ENCODE results near the gene LRFN2.

Gene LRFN2

GRCh38 chr6:40611912-40612311, 24.7 kb upstream of the LRFN2 start:
- H3K4me3 ChIP-seq (ENCODE audit: low read depth, low read length): no peak overlapping the region
- in situ Hi-C loops (cut with HindIII; ENCODE audit: low sequenced_read_pairs): no loop called here
- TF ChIP-seq, protein P1, sequence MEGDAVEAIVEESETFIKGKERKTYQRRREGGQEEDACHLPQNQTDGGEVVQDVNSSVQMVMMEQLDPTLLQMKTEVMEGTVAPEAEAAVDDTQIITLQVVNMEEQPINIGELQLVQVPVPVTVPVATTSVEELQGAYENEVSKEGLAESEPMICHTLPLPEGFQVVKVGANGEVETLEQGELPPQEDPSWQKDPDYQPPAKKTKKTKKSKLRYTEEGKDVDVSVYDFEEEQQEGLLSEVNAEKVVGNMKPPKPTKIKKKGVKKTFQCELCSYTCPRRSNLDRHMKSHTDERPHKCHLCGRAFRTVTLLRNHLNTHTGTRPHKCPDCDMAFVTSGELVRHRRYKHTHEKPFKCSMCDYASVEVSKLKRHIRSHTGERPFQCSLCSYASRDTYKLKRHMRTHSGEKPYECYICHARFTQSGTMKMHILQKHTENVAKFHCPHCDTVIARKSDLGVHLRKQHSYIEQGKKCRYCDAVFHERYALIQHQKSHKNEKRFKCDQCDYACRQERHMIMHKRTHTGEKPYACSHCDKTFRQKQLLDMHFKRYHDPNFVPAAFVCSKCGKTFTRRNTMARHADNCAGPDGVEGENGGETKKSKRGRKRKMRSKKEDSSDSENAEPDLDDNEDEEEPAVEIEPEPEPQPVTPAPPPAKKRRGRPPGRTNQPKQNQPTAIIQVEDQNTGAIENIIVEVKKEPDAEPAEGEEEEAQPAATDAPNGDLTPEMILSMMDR (IDR thresholded peaks at IDR 0.05; ENCODE audit: low read depth, low read length): no peak
- no peak for DNase-seq (ENCODE audit: low read depth, low spot score)

- in situ Hi-C loops (cut with HindIII; ENCODE audit: low sequenced_read_pairs): no loop called here
- H3K4me3 ChIP-seq (ENCODE audit: low read depth, low read length): no peak overlapping the region
- no peak for DNase-seq (ENCODE audit: low read depth, low spot score)
- TF ChIP-seq, protein P1 (IDR thresholded peaks at IDR 0.05; ENCODE audit: low read depth, low read length): no peak
Measured at GRCh38 chr6:40611434-40611833, 24.3 kb upstream of the LRFN2 start.

- TF ChIP-seq, protein P1 (IDR thresholded peaks at IDR 0.05; ENCODE audit: low read depth, low read length): no peak
- in situ Hi-C loops (cut with HindIII; ENCODE audit: low sequenced_read_pairs): no loop called here
- DNase-seq (ENCODE audit: low read depth, low spot score): no peak
- H3K4me3 ChIP-seq (ENCODE audit: low read depth, low read length): no peak overlapping the region
Measured at GRCh38 chr6:40610229-40610628, 23.1 kb upstream of the LRFN2 start.

GRCh38 chr6:40606981-40607380, 19.8 kb upstream of the LRFN2 start:
- DNase-seq (ENCODE audit: low read depth, low spot score): no peak
- TF ChIP-seq, protein P1 (IDR thresholded peaks at IDR 0.05; ENCODE audit: low read depth, low read length): no peak

GRCh38 chr6:40606526-40606925, 19.4 kb upstream of the LRFN2 start:
- DNase-seq (ENCODE audit: low read depth, low spot score): no peak
- H3K4me3 ChIP-seq (ENCODE audit: low read depth, low read length): no peak overlapping the region
- TF ChIP-seq, protein P1 (IDR thresholded peaks at IDR 0.05; ENCODE audit: low read depth, low read length): no peak
- in situ Hi-C loops (cut with HindIII; ENCODE audit: low sequenced_read_pairs): no loop called here

More at GRCh38 chr6:40606981-40607380, 19.8 kb upstream of the LRFN2 start:
- H3K4me3 ChIP-seq (ENCODE audit: low read depth, low read length): no peak overlapping the region
- in situ Hi-C loops (cut with HindIII; ENCODE audit: low sequenced_read_pairs): no loop called here

DNA sequence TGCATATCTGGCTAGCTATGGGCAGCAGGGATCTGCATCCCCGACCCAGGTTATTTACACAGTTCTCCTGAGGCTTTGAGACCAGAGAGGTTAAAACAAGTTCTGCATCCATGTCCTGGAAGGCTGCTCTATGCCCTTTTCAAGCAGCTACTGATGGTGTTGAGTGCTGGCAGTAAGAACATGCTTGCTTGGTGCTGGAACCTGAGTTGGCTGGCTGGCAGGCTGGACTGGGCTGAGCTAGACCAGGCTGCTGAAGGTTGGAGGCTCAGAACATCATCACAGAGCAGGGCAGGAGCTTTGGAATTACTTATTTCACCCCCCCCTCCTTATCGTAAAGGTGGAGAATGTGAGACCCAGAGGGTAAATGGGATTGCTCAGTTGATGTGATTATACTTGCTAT, 16.9 kb upstream of the LRFN2 start:
- TF ChIP-seq, protein P1 (IDR thresholded peaks at IDR 0.05; ENCODE audit: low read depth, low read length): no peak
- in situ Hi-C loops (cut with HindIII; ENCODE audit: low sequenced_read_pairs): no loop called here

DNA sequence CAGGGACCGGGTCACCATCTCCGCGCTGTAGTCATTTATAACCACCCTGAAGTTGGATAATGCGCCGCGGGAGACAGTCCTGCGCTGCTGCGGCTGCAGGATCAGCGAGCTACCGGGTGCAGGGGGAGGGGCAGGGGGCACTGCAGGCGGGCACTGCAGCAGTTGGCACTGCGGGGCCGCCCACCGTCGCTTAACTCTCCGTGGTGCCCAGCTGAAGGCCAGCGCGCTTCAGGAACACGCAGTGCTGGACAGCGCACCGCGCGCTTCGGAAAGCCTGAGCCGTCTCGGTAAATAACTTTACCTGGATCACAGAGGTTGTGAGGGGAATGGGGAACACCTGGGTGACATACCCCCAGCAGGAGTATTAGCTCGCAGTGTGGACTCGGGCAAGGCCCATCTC, 12.4 kb upstream of the LRFN2 start:
- no peak for DNase-seq (ENCODE audit: low read depth, low spot score)
- TF ChIP-seq, protein P1 (IDR thresholded peaks at IDR 0.05; ENCODE audit: low read depth, low read length): no peak
- in situ Hi-C loops (cut with HindIII; ENCODE audit: low sequenced_read_pairs): no loop called here
- H3K4me3 ChIP-seq (ENCODE audit: low read depth, low read length): no peak overlapping the region

More for the DNA sequence above, 16.9 kb upstream of the LRFN2 start:
- DNase-seq (ENCODE audit: low read depth, low spot score): no peak
- no peak overlapping the region for H3K4me3 ChIP-seq (ENCODE audit: low read depth, low read length)

Measured in astrocyte of the spinal cord (primary cell).